OCI-LY3 (cell line): ENCODE measurements around the gene ABCG1.

Experiments used
- EZH2phosphoT487 ChIP-seq: fragments of 200-600 bp; shearing (Covaris generic); IDR thresholded peaks from 2 replicates; pipeline ENCODE4 v1.6.1; 2018; ENCODE audit warnings: antibody characterized with exemption, mixed run types, low read depth
- TF ChIP-seq, protein P1 (sequence below): fragments of 200-600, 300-600 bp; sonication (generic); IDR thresholded peaks from 2 replicates; pipeline ENCODE4 v1.5.1; 2014; ENCODE audit warnings: antibody characterized with exemption, low read length, low read depth

DNA sequence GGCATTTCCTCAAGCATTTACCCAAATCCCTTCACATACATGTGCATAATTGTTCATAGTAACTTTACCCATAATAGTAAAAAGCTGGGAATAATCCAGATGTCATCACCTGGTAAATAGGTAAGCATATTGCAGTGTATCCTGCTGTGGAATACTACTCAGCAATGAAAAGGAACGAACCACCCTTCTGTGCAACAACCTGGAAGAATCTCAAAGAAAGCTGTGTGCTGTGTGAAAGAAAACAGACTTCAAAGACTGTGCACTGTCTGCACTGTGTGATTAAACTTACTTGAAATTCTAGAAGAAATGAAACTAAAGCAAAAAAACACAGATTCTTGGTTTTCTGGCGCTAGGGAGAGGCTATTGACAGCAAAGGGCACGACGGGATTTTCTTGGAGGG lies 118.3 kb downstream of the ABCG1 start:
- TF ChIP-seq, protein P1, sequence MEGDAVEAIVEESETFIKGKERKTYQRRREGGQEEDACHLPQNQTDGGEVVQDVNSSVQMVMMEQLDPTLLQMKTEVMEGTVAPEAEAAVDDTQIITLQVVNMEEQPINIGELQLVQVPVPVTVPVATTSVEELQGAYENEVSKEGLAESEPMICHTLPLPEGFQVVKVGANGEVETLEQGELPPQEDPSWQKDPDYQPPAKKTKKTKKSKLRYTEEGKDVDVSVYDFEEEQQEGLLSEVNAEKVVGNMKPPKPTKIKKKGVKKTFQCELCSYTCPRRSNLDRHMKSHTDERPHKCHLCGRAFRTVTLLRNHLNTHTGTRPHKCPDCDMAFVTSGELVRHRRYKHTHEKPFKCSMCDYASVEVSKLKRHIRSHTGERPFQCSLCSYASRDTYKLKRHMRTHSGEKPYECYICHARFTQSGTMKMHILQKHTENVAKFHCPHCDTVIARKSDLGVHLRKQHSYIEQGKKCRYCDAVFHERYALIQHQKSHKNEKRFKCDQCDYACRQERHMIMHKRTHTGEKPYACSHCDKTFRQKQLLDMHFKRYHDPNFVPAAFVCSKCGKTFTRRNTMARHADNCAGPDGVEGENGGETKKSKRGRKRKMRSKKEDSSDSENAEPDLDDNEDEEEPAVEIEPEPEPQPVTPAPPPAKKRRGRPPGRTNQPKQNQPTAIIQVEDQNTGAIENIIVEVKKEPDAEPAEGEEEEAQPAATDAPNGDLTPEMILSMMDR: no peak
- TF ChIP-seq EZH2phosphoT487: no peak
